Stimulated activated CD4-positive, alpha-beta T cell treated with anti-CD3 and anti-CD28 coated beads, TNF-alpha, amount 100 ng/mL, for 24 hours (primary cell): ENCODE results near the gene GDF7.

Experiments used
- DNase-seq, 3 experiments: peaks; one replicate each; pipeline ENCODE4 v3.0.0-alpha.2; 2020; ENCODE audit warnings: low read depth in 3 of 3

Gene GDF7

DNA sequence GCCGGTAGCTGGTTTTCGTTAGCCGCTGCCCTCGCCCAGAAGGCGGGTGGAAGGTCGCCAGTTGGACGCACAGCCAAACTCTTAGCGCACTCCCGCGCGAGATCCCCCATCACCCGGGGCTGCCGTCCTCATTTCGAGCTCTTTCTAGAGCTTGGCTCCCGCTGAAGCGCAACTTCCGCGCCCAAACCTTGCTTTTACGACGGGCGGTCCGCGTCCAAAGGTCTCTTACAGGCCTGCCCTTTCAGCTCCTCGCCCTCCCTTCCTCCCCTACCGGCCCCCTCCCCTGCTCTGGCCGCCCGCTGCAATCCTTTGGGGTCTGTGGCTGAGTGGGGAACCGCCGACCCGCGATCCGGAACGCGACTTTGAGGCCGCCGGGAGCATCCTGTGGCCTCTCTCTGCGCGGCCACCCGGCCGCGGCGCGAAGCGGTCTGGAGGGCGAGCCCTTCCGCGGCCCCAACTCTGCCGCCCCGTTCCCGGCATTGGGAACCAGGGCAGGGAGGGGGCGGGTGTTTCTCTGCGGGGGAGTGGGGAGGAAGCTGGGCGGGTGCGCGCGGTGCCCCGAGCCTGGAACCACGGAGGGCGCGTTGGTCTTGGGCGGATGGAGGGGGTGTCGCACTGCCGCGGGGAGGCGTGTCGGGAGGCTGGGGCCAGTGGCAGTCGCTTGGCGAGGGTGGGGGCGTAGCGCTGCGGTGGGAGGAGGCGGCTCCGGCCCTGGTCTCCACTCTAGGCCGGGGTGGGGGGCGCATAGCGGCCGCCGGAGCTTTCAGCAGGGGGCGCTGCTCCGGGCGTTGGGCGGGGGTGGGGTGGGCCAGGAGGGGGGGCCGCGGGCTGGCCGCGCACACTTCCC, at the start of gene GDF7:
Gene GDF7, plus strand, starts transcription at position 841 of the 847 bp plus-strand sequence. CDS start 96 bp downstream, outside the sequence.
- no peak for DNase-seq

DNA sequence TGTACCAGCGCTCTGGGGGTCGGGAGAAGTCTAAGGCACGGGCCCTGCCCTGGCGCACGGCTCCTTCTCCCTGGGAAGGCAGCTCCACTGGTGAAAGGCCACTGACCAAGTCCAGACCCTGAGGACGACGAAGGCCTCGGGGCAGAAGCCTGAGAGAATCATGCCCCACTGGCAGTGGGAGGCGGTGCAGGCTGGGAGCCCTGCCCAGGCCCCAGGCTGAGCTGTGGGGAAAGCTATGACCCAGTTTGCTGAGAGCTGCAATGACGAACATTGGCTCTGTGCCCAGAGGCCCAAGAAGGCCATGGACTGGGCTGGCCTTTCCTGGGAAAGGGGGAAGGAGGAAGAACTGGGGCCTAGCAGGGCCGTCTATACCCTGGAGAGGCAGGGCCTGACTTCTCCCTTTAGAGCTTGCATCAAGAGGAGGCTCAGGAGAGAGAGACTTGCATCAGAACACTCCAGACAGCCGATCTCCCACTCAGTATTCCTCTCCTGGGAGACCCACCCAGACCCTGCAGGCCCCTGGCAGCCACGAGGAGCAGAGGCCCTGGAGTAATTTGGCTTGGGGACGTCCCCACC, 49.0 kb upstream of the GDF7 start:
- no peak for DNase-seq

DNA sequence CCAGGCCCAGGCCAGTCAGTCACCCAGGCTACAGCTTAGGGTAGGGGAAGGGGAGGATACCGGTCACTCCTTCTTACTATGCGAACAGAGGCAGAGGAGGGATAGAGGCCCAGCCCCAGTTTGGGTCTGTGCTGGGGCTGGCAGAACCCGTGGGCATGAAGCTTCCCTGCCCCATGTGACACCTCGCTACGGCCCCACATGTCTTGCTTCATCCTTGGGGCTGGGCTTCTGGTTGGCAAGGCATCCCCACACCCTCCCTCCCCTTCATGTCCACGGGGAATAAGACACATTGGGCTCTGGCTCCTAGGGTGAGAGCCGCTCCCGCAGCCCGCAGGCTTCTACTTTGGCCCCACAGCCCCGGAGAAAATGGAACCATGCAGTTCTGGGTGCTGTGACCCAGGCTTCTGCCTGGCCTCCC, 48.5 kb upstream of the GDF7 start:
- no peak for DNase-seq

GRCh38 chr2:20618886-20619521, 47.9 kb upstream of the GDF7 start:
- DNase-seq: no peak

DNA sequence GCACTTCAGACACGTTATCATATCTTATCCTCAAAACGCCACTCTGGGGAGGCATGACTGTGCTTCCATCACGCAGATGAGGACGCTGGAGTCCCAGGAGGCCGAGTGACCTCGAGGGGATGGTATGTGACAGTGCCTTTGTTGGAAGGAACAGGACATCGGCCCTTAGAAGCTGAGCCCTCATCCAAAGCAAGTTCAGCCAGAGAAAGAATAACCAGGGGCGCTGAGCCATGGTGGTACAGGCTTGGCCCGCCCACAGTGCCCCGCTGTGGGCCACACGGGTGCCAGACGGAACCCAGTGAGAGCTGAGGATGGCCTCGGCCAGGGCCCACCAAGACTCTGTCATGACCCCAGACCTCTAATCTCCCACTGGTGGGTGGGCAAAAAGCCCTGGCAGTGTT, 47.3 kb upstream of the GDF7 start:
- no peak for DNase-seq

DNA sequence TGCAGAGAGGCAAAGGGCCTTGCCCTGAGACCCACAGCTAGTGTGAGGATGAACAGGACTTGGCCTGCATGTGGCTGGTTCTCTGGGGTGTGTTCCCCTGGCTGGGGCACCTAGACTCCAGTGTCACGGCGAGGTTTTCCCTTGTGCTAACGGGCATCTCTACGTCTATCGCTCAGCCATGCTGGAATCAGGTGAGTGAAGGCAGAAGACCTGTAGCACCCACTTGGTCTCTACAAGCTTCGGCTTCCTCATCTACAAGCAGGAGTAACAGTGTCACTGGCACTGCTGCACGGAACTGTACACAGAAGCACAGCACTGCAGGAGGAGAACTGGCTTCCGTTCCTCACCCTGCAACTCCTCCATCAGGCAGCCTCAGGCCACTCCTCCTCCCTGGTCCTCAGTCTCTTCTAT, 46.7 kb upstream of the GDF7 start:
- DNase-seq: no peak

- no peak for DNase-seq
Measured at GRCh38 chr2:20620696-20621365, 46.1 kb upstream of the GDF7 start.

DNA sequence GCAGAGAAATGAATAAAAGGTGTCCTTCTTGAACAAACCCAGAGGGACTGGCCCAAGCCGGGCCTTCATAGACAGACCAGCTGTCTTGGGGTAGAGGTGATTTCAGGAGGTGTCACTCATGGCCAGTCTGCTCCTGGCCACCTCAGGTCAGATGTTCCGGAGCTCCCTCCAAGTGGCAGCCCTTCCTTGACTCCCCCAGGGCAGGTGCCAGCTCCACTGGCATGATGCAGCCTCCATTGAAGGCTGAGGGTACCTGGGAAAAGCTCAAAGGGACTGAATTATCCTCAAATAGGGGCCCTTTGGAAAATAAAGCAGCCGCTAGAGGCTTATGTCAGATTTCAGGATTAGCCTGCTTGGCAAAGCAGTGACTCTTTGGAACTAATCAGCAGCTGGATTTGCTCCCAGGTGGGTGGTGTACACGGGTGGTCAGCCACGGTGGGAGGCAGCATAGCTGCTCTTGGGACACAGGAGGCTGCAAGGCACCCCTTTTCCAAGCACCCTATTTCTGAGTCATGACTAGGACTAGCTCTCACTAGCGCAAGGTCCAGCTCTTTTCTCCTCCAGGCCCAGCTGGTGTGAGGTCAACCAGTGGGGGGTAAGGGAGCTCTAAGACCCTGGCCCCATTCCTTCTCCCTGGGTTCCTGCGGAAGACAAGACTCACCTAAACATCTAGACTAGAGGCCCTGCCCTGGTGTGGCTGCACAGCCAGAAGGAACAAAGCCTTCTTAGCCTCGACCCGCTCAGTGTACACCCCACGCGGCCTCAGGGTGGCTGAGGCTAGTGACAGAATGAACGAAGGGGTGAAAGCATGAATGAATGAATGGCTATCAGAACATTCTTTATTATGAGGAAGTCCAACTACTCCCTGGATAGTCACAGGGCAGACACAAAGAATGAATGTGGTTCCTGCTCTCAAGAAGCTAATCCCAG, 45.3 kb upstream of the GDF7 start:
- DNase-seq: no peak

DNA sequence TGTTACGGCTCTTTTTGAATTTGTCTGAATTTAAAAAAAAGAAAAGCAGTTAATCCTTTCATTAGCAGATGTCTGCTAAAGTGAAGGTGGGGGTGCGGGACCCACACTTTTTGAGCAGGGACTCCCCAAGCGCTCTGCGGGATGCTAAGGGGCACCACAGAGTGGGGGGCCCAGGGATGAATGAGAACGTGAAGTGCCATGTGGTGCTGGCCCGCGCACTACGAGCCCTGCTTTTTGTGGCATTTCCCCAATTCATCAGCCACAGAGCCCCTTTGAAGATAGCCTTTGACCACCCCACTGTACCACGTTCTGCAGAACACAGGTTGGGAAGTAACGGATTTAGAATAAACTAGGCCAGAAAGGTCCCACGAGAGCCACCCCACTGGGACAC, 44.7 kb upstream of the GDF7 start:
- no peak for DNase-seq

GRCh38 chr2:20622731-20623130, 44.2 kb upstream of the GDF7 start:
- DNase-seq: no peak

GRCh38 chr2:20623241-20623640, 43.7 kb upstream of the GDF7 start:
- no peak for DNase-seq

GRCh38 chr2:20623741-20624155, 43.2 kb upstream of the GDF7 start:
- no peak for DNase-seq

GRCh38 chr2:20624156-20624883, 42.6 kb upstream of the GDF7 start:
- no peak for DNase-seq

GRCh38 chr2:20624884-20625485, 42.0 kb upstream of the GDF7 start:
- DNase-seq: no peak

- DNase-seq: no peak
Measured at GRCh38 chr2:20625491-20626391, 41.2 kb upstream of the GDF7 start.

DNA sequence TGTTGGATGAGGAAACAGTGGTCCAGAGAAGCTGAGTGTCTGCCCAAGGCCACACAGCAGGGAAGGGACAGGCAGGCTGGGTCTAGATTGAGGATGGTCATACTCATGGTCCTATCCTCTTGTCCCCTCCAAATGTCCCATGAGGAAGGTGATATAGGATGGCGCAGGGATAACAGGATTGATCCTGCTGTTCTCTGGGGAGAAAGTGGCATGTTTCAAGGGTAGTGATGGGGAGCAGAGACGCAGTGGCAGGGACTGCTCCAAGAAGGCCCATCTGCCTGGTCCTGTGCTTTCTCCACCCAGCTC, 40.6 kb upstream of the GDF7 start:
- no peak for DNase-seq

DNA sequence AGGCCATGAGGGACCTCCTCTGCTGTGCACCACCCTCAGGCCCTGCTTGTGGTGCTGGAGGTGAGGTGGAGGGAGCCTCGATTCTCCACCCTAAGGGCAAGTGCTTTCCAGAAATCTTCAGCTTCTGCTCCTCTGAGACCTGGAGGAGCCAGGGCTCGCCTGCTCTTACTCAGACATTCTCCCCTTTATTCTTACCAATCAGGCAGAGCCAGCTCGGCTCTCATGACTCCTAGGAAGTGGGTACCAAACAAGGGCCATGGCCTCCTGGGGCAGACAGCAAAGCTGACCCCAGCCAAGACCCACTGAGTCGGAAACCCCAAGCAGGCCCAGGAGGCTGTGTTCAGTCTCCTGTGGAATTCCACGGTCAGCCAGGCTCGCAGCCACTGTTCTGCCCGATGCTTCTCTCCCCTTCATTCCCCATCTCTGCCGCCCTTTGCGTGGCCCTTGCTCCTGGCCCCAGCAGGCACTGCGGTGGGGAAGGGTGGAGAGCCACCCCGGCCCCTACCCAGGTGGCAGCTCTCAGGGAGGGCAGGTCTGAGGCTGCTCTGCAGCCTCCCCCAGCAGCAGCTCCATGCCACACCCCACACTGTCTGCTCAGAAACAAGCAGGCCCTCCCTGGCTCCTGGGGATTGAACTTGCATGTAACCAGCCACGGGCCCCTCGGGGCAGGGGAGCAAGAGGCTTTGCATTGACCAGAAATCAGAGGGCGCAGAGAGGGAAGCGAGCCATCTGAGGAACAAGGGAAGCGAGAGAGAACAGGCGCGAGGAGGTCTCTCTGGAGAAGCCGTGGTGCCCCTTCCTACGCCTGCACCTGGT, 40.0 kb upstream of the GDF7 start:
- no peak for DNase-seq

- no peak for DNase-seq
Measured at GRCh38 chr2:20627712-20628380, 39.1 kb upstream of the GDF7 start.
